DOHH2 (cell line): ENCODE data around the gene GRIN2C.
A peak's percentile ranks its signal among the peaks of the same experiment; 100 is the strongest.

Experiments
- H3F3A ChIP-seq: fragments of 200-600 bp; sonication (generic), shearing (Covaris generic); 2 replicates; pipeline ENCODE4 v1.6.0; 2016; ENCODE audit warnings: antibody characterized with exemption, mild to moderate bottlenecking; ENCODE audit not compliant: control insufficient read depth, insufficient read depth
- H3K27ac ChIP-seq: fragments of 200-600 bp; sonication (generic); 2 replicates; pipeline ENCODE4 v1.5.1; 2014; ENCODE audit warnings: low read depth, mild to moderate bottlenecking, low read length, moderate library complexity
- H3K27me3 ChIP-seq: fragments of 200-600 bp; sonication (generic); 2 replicates; pipeline ENCODE4 v1.6.1; 2014; ENCODE audit warnings: mild to moderate bottlenecking, low read length, mixed read lengths; ENCODE audit not compliant: control insufficient read depth
- H3K36me3 ChIP-seq: fragments of 200-600 bp; sonication (generic); 2 replicates; pipeline ENCODE4 v1.6.1; 2014; ENCODE audit warnings: mild to moderate bottlenecking, low read length, moderate library complexity, mixed read lengths; ENCODE audit not compliant: control insufficient read depth
- H3K4me1 ChIP-seq: fragments of 200-600 bp; sonication (generic); 2 replicates; pipeline ENCODE4 v1.6.1; 2014; ENCODE audit warnings: mild to moderate bottlenecking, low read length, mixed read lengths; ENCODE audit not compliant: control insufficient read depth
- H3K4me2 ChIP-seq: fragments of 200-600 bp; sonication (generic); 2 replicates; pipeline ENCODE4 v1.6.0; 2014; ENCODE audit warnings: mild to moderate bottlenecking, low read length, moderate library complexity
- H3K4me3 ChIP-seq: fragments of 200-600 bp; sonication (generic); 2 replicates; pipeline ENCODE4 v1.5.1; 2014; ENCODE audit warnings: mild to moderate bottlenecking, low read length, mixed read lengths
- H3K79me2 ChIP-seq: fragments of 200-600 bp; sonication (generic); 2 replicates; pipeline ENCODE4 v1.6.1; 2014; ENCODE audit warnings: mild to moderate bottlenecking, low read length, mixed read lengths; ENCODE audit not compliant: control insufficient read depth
- H3K9me2 ChIP-seq: fragments of 200-600 bp; sonication (generic); replicated peaks from 2 replicates; pipeline ENCODE4 v1.6.1; 2014; ENCODE audit warnings: mild to moderate bottlenecking, low read length, mixed read lengths; ENCODE audit not compliant: control insufficient read depth
- H3K9me3 ChIP-seq: fragments of 200-600 bp; sonication (generic); 2 replicates; pipeline ENCODE4 v1.6.1; 2014; ENCODE audit warnings: antibody characterized with exemption, low read length, mixed read lengths; ENCODE audit not compliant: control insufficient read depth, insufficient read depth
- H4K20me1 ChIP-seq: fragments of 200-600 bp; sonication (generic); 2 replicates; pipeline ENCODE4 v1.6.0; 2014; ENCODE audit warnings: low read depth, mild to moderate bottlenecking, antibody characterized with exemption, low read length, moderate library complexity; ENCODE audit not compliant: control insufficient read depth, insufficient read depth
- EZH2phosphoT487 ChIP-seq: fragments of 200-600 bp; sonication (generic); IDR thresholded peaks from 2 replicates; pipeline ENCODE4 v1.6.1; 2017; ENCODE audit warnings: borderline replicate concordance, mild to moderate bottlenecking, antibody characterized with exemption, low read length, moderate library complexity, mixed read lengths
- TF ChIP-seq, protein P1 (sequence below): fragments of 200-600 bp; sonication (generic); IDR thresholded peaks from one replicate; pipeline ENCODE4 v1.5.1; 2014; ENCODE audit warnings: antibody characterized with exemption, mild to moderate bottlenecking, low read depth, low read length; ENCODE audit not compliant: poor library complexity, severe bottlenecking

Gene GRIN2C

DNA sequence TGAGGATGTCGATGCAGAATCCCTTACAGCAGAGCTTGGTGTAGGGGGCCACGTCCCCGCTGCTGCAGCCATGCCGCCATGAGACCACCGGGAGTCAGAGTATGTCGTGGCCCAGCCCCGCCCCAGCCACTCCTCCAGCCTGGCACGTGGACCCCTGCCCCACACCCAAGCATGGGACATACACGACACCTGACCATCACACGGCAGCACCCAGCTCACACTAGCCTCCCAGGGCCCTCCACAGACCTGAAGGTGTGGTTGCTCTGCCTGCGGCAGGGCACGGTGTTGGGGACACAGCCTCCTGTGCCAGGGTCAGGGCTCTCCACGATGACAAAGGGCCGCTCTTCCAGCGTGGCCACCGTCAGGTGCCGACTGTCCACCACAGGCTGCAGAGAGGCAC is 9.4 kb downstream of the GRIN2C start:
- no peaks in the 10 kb centered on the region for H3K36me3 ChIP-seq
- H3K4me3 ChIP-seq = no peak overlapping the region
- H3K27me3 ChIP-seq = peaks cover 14% of the 10 kb centered on the region
- H4K20me1 ChIP-seq = no peaks in the 10 kb centered on the region
- no peaks in the 10 kb centered on the region for H3K9me2 ChIP-seq
- no peaks in the 10 kb centered on the region for H3K79me2 ChIP-seq
- no peaks in the 10 kb centered on the region for H3K9me3 ChIP-seq
- H3K4me1 ChIP-seq = no peaks in the 10 kb centered on the region
- H3K27ac ChIP-seq = no peak overlapping the region
- no peak overlapping the region for H3K4me2 ChIP-seq
- TF ChIP-seq, protein P1, sequence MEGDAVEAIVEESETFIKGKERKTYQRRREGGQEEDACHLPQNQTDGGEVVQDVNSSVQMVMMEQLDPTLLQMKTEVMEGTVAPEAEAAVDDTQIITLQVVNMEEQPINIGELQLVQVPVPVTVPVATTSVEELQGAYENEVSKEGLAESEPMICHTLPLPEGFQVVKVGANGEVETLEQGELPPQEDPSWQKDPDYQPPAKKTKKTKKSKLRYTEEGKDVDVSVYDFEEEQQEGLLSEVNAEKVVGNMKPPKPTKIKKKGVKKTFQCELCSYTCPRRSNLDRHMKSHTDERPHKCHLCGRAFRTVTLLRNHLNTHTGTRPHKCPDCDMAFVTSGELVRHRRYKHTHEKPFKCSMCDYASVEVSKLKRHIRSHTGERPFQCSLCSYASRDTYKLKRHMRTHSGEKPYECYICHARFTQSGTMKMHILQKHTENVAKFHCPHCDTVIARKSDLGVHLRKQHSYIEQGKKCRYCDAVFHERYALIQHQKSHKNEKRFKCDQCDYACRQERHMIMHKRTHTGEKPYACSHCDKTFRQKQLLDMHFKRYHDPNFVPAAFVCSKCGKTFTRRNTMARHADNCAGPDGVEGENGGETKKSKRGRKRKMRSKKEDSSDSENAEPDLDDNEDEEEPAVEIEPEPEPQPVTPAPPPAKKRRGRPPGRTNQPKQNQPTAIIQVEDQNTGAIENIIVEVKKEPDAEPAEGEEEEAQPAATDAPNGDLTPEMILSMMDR = peak; percentile 2
- TF ChIP-seq EZH2phosphoT487 = no peak
- no peaks in the 10 kb centered on the region for H3F3A ChIP-seq

DNA sequence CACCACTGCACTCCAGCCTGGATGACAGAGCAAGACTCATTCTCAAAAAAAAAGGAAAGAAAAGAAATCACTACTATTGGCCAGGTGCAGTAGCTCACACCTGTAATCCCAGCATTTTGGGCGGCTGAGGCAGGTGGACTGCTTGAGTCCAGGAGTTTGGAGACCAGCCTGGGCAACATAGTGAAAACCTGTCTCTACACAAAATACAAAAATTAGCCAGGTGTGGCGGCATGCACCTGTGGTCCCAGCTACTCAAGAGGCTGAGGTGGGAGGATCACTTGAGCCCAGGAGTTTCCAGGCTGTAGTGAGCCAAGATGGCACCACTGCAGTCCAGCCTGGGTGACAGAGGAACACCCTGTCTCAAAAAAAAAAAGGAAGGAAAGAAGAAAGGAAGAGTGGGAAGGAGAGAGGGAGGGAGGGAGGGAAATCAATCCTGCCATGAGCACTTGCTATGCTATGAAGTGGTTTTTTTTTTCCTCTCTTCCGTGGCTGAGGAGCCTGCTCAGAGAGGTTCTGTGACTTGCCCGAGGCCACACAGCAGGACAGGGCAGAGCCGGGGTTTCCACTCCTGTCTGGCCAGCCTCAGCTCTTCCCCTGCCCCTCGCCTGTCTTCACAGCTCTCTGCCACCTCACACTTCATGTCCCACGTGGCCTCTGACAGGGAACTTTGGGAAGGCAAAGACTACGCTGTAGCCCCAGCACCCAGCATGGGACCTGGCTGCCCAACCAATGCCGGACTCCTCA is 10.9 kb downstream of the GRIN2C start:
- Histone ChIP-seq H4K20me1 (no peaks in the 10 kb centered on the region), H3K4me3 (no peak overlapping the region), H3K27me3 (peaks cover 10% of the 10 kb centered on the region), H3K9me2 (no peaks in the 10 kb centered on the region), H3K27ac (no peak overlapping the region), H3F3A (no peaks in the 10 kb centered on the region), H3K4me1 (no peaks in the 10 kb centered on the region), H3K79me2 (no peaks in the 10 kb centered on the region), H3K36me3 (no peaks in the 10 kb centered on the region), H3K9me3 (no peaks in the 10 kb centered on the region), H3K4me2 (no peak overlapping the region)
- TF ChIP-seq, protein P1 = no peak
- TF ChIP-seq EZH2phosphoT487 = no peak

DNA sequence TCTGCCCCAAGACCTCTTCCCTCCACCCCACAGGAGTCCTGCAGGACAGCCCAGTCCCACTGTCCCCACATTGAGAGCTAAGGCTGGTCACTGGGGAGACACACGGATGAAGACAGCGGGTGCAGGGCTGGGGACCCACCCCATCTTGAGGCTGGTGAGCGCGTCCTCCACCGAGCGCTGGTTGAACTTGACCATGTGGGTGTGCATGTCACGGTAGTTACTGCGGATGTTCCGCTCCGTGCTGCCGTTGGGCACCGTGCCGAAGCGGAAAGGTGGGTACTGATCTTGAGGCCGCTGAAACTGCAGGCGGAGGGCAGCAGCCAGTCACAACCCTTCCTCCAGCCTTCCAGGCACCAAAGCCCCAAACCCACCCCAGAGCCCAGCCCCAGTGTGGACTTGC is 13.1 kb downstream of the GRIN2C start:
- Histone ChIP-seq H3K9me2 (no peaks in the 10 kb centered on the region), H3K79me2 (no peaks in the 10 kb centered on the region), H3K36me3 (no peaks in the 10 kb centered on the region), H3K4me3 (no peak overlapping the region), H3K4me2 (no peak overlapping the region), H3F3A (no peaks in the 10 kb centered on the region), H4K20me1 (no peaks in the 10 kb centered on the region), H3K27me3 (peaks cover 3% of the 10 kb centered on the region; the same call in 1 of the 2 replicates), H3K9me3 (no peaks in the 10 kb centered on the region), H3K27ac (no peak overlapping the region), H3K4me1 (no peaks in the 10 kb centered on the region)
- TF ChIP-seq, protein P1 = no peak
- TF ChIP-seq EZH2phosphoT487 = no peak
